ENCODE data around the gene ZDHHC20.

The ZDHHC20 gene

GRCh38 chr13:21371011-21371410 lies 88.1 kb downstream of the ZDHHC20 start:
- TF ChIP-seq SP1 (IDR thresholded peaks at IDR 0.05) (no peak), CTBP1 (IDR thresholded peaks at IDR 0.05; ENCODE audit: borderline replicate concordance) (no peak), HDGF (IDR thresholded peaks at IDR 0.05; ENCODE audit: borderline replicate concordance) (no peak), L3MBTL2 (conservative IDR thresholded peaks at IDR 0.05) (no peak), FOXM1 (IDR thresholded peaks at IDR 0.05; ENCODE audit: borderline replicate concordance) (no peak), LEF1 (IDR thresholded peaks at IDR 0.05; ENCODE audit: borderline replicate concordance) (no peak)
- ChIA-PET CTCF (no interaction called here), POLR2A (no interaction called here)
- no peak for DNase-seq (ENCODE audit: extremely low spot score)

- CTCF ChIA-PET, result no interaction called here
- no peak for DNase-seq (ENCODE audit: extremely low spot score)
- TF ChIP-seq LEF1 (IDR thresholded peaks at IDR 0.05; ENCODE audit: borderline replicate concordance) (no peak), NFRKB (IDR thresholded peaks at IDR 0.05) (no peak), SUZ12 (IDR thresholded peaks at IDR 0.05) (no peak), BHLHE40 (IDR thresholded peaks at IDR 0.05; ENCODE audit: borderline replicate concordance) (no peak), PKNOX1 (IDR thresholded peaks at IDR 0.05) (no peak), HDGF (IDR thresholded peaks at IDR 0.05; ENCODE audit: borderline replicate concordance) (no peak), SP1 (IDR thresholded peaks at IDR 0.05) (no peak), FOXK2 (IDR thresholded peaks at IDR 0.05) (no peak), FOXM1 (IDR thresholded peaks at IDR 0.05; ENCODE audit: borderline replicate concordance) (no peak), L3MBTL2 (conservative IDR thresholded peaks at IDR 0.05) (no peak), ZNF384 (IDR thresholded peaks at IDR 0.05) (no peak), FOXA1 (IDR thresholded peaks at IDR 0.05) (no peak), CTBP1 (IDR thresholded peaks at IDR 0.05; ENCODE audit: borderline replicate concordance) (no peak), ARNT (IDR thresholded peaks at IDR 0.05) (no peak)
- POLR2A ChIA-PET, result no interaction called here
These were observed 93.5 kb downstream of the ZDHHC20 start for GRCh38 chr13:21365574-21365973.

GRCh38 chr13:21364916-21365315 lies 94.2 kb downstream of the ZDHHC20 start:
- POLR2A ChIA-PET, result no interaction called here
- CTCF ChIA-PET, result no interaction called here
- no peak for TF ChIP-seq NFRKB (IDR thresholded peaks at IDR 0.05)
- TF ChIP-seq BHLHE40 (IDR thresholded peaks at IDR 0.05; ENCODE audit: borderline replicate concordance), result no peak
- TF ChIP-seq ZNF384 (IDR thresholded peaks at IDR 0.05), result no peak
- no peak for TF ChIP-seq SP1 (IDR thresholded peaks at IDR 0.05)
- DNase-seq (ENCODE audit: extremely low spot score), result no peak

- CTCF ChIA-PET, result no interaction called here
These were observed 94.7 kb downstream of the ZDHHC20 start for GRCh38 chr13:21364357-21364756.

GRCh38 chr13:21362741-21363140 lies 96.4 kb downstream of the ZDHHC20 start:
- no peak for DNase-seq (ENCODE audit: extremely low spot score)
- TF ChIP-seq HDGF (IDR thresholded peaks at IDR 0.05; ENCODE audit: borderline replicate concordance) (no peak), ARNT (IDR thresholded peaks at IDR 0.05) (no peak), PKNOX1 (IDR thresholded peaks at IDR 0.05) (no peak), ELF4 (IDR thresholded peaks at IDR 0.05) (no peak), CTBP1 (IDR thresholded peaks at IDR 0.05; ENCODE audit: borderline replicate concordance) (no peak), LEF1 (IDR thresholded peaks at IDR 0.05; ENCODE audit: borderline replicate concordance) (no peak), FOXK2 (IDR thresholded peaks at IDR 0.05) (no peak), L3MBTL2 (conservative IDR thresholded peaks at IDR 0.05) (no peak), SUZ12 (IDR thresholded peaks at IDR 0.05) (no peak), TARDBP (IDR thresholded peaks at IDR 0.05) (no peak), BHLHE40 (IDR thresholded peaks at IDR 0.05; ENCODE audit: borderline replicate concordance) (no peak)
- CTCF ChIA-PET, result no interaction called here
- POLR2A ChIA-PET, result no interaction called here

More at GRCh38 chr13:21364357-21364756, 94.7 kb downstream of the ZDHHC20 start:
- DNase-seq (ENCODE audit: extremely low spot score), result no peak
- TF ChIP-seq PKNOX1 (IDR thresholded peaks at IDR 0.05), result no peak
- no peak for TF ChIP-seq BHLHE40 (IDR thresholded peaks at IDR 0.05; ENCODE audit: borderline replicate concordance)
- TF ChIP-seq SP1 (IDR thresholded peaks at IDR 0.05), result no peak
- no peak for TF ChIP-seq LEF1 (IDR thresholded peaks at IDR 0.05; ENCODE audit: borderline replicate concordance)
- POLR2A ChIA-PET, result no interaction called here

GRCh38 chr13:21361706-21362105 lies 97.4 kb downstream of the ZDHHC20 start:
- no peak for DNase-seq (ENCODE audit: extremely low spot score)
- TF ChIP-seq BHLHE40 (IDR thresholded peaks at IDR 0.05; ENCODE audit: borderline replicate concordance) (no peak), PKNOX1 (IDR thresholded peaks at IDR 0.05) (no peak), NFRKB (IDR thresholded peaks at IDR 0.05) (no peak), LEF1 (IDR thresholded peaks at IDR 0.05; ENCODE audit: borderline replicate concordance) (no peak), L3MBTL2 (conservative IDR thresholded peaks at IDR 0.05) (no peak), SUZ12 (IDR thresholded peaks at IDR 0.05) (no peak), TARDBP (IDR thresholded peaks at IDR 0.05) (no peak), FOXK2 (IDR thresholded peaks at IDR 0.05) (no peak), ZNF384 (IDR thresholded peaks at IDR 0.05) (no peak), SP1 (IDR thresholded peaks at IDR 0.05) (no peak), FOXA1 (IDR thresholded peaks at IDR 0.05) (no peak), ELF4 (IDR thresholded peaks at IDR 0.05) (no peak), CTBP1 (IDR thresholded peaks at IDR 0.05; ENCODE audit: borderline replicate concordance) (no peak), FOXM1 (IDR thresholded peaks at IDR 0.05; ENCODE audit: borderline replicate concordance) (no peak), ARNT (IDR thresholded peaks at IDR 0.05) (no peak), HDGF (IDR thresholded peaks at IDR 0.05; ENCODE audit: borderline replicate concordance) (no peak)
- ChIA-PET CTCF (no interaction called here), POLR2A (no interaction called here)

All from HEK293T (cell line).